Measurements from ENCODE around the gene SLX9. TPM values are rescaled to one million over a fixed set of nuclear protein-coding genes. Genes with fewer than 3 reads are reported as not detected.

The SLX9 gene
- total RNA-seq, 1 experiment from 2014 or later: 74.3 TPM

- Histone ChIP-seq H3K4me1 (ENCODE audit: insufficient read depth, low read length) (no peaks in the 10 kb centered on the region; the same call in 1 of the 2 replicates), H2AK5ac (ENCODE audit: insufficient read length, low read length) (no peak overlapping the region), H3K27me3 (ENCODE audit: insufficient read depth, low read length) (no peaks in the 10 kb centered on the region), H4K5ac (ENCODE audit: insufficient read length, low read depth, low read length) (no peak overlapping the region), H3K14ac (ENCODE audit: insufficient read depth, low read length) (no peak overlapping the region; the same call in 1 of the 2 replicates), H3K4ac (ENCODE audit: low read depth, low read length) (no peak overlapping the region), H3K56ac (ENCODE audit: insufficient read length, low read depth, low read length) (no peak overlapping the region), H2BK15ac (ENCODE audit: low read depth, low read length) (no peak overlapping the region), H4K91ac (ENCODE audit: insufficient read length, low read depth, low read length) (no peak overlapping the region), H2BK120ac (ENCODE audit: low read depth, low read length, poor library complexity, severe bottlenecking) (no peak overlapping the region), H3K23me2 (ENCODE audit: insufficient read length, low read depth, low read length, poor library complexity, severe bottlenecking) (no peaks in the 10 kb centered on the region), H3K9ac (ENCODE audit: extremely low read depth, insufficient read length, low read length) (no peak overlapping the region), H2AFZ (ENCODE audit: low read length) (no peak overlapping the region), H3K27ac (ENCODE audit: insufficient read length, low read depth, low read length) (no peak overlapping the region), H4K8ac (replicated peaks; ENCODE audit: insufficient read length, low read depth, low read length) (no peak overlapping the region), H3K18ac (ENCODE audit: insufficient read length, low read depth, low read length) (no peak overlapping the region), H3K9me3 (ENCODE audit: control insufficient read depth, low read depth, low read length) (no peaks in the 10 kb centered on the region), H3K79me2 (ENCODE audit: insufficient read depth, low read length) (no peaks in the 10 kb centered on the region), H3K4me2 (ENCODE audit: insufficient read depth, insufficient read length, low read length) (no peak overlapping the region), H3K23ac (ENCODE audit: insufficient read length, low read depth, low read length) (no peak overlapping the region), H4K20me1 (ENCODE audit: control insufficient read depth, insufficient read depth, insufficient read length) (no peaks in the 10 kb centered on the region), H2BK20ac (ENCODE audit: low read depth, low read length, poor library complexity, severe bottlenecking) (no peak overlapping the region), H2BK12ac (ENCODE audit: insufficient read length, low read depth, low read length) (no peak overlapping the region), H3K79me1 (ENCODE audit: insufficient read depth, low read depth, low read length, poor library complexity, severe bottlenecking) (no peaks in the 10 kb centered on the region), H2BK5ac (ENCODE audit: insufficient read length, low read length) (no peak overlapping the region), H3T11ph (ENCODE audit: low read length) (no peak overlapping the region)
- Mint-ChIP-seq H3K9me3 (no peaks in the 10 kb centered on the region; a peak in 2 of 5 replicates), H3K27me3 (ENCODE audit: low read depth) (peaks cover 13% of the 10 kb centered on the region), H3K4me1 (peaks cover 10 to 16% of the 10 kb centered on the region in 2 experiments), H3K4me3 (no peak overlapping the region), H3K36me3 (ENCODE audit: insufficient read depth in 1 of 3, low read depth in 3 of 3) (no peaks in the 10 kb centered on the region), H3K27ac (no peak overlapping the region)
- no CpG with 5 or more reads among the region's 25 CpGs for WGBS (ENCODE audit: extremely low coverage, insufficient read length, low lambda C conversion rate)
- DNase-seq: no peak
- TF ChIP-seq CTCF (conservative IDR thresholded peaks at IDR 0.05): no peak
Measured at GRCh38 chr21:44896561-44897286, 43.1 kb upstream of the SLX9 start.
